ENCODE results near the gene AMH. TPM values are rescaled to one million over a fixed set of nuclear protein-coding genes. Genes with fewer than 3 reads are reported as not detected.
A peak's percentile ranks its signal among the peaks of the same experiment; 100 is the strongest.

The AMH gene
- total RNA-seq, 8 experiments from 2014 or later, result 0.36 to 4.1 (median 2.0) TPM

DNA sequence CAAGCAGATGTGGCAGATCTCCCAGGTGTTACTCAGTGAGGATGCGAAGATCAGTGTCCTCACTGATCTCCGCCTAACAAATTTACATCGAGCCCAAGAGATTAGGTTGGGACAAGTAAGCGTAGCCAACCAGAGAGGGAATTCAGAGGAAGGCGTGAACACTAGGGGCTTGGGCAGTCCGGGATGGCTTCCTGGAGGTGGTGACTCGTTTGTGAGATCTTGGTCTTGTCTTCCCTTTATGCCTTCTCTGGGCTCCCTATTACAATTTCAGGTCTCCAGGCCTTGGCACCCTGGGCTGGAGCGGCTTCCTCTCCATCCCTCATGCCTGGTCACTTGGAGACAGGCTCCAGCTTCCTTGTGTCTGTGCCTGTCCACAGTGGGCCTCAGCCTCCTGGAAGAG lies 6.3 kb upstream of the AMH start:
- ATAC-seq (replicated peaks in 6 of 8), result no peak
- 82 to 100% (median 100%) methylated on average over 1 to 5 of the region's 8 CpGs; no CpG with 5 or more reads in 6 of the 10 experiments for WGBS, 10 experiments
- no peak overlapping the region for H3K4me3 ChIP-seq
- in situ Hi-C loops (cut with MboI; ENCODE audit: low pct_unique_long_range_greater_than_20kb in 2 of 9, low sequenced_read_pairs in 9 of 9, unreplicated experiment in 9 of 9), result no loop called here
- H3K4me1 ChIP-seq (replicated peaks in 1 of 2), result peaks cover 25% of the 10 kb centered on the region in 2 donors
- no peak overlapping the region for H3K27ac ChIP-seq

DNA sequence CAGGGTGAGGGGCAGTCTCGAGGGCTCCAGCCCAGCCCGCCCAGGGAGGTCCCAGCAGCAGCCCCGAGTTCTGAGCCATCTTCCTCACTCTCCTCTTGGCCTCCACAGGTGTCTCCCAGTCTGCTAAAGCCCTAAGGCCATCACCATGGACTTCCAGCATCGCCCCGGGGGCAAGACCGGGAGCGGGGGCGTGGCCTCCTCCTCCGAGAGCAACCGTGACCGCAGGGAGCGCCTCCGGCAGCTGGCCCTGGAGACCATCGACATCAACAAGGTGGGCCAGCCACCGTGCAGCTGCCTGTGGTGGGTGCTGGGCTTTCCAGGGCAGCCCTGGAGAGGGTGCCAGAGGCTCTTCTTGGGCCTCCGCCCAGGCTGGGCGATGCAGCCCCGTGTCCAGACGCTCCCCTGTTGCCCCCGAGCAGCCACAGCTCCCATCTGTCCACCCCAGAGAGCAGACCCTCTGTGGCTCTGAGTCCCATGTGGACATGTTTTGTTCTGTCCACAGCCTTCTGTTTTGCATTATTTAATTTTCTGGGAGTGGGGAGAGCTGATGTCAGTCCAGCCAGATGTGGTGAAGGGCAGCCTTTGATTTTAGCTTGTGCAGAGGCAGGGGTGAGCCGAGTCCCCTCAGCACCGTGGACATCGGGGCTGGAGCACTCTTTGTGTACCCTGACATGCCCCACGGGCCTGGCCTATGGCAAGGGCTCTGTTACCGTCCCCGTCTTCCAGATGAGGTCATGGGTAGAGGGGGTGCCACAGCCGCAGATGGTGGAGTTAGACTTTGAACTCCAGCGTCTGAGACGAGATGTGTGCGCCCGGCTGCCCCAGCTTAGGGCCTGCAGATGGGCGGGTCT lies 5.6 kb upstream of the AMH start:
- Histone ChIP-seq H3K4me1 (replicated peaks in 1 of 2) (peaks cover 18% of the 10 kb centered on the region in 2 donors), H3K27ac (no peak overlapping the region), H3K4me3 (no peak overlapping the region)
- 43 to 86% (median 64%) methylated on average over 1 to 10 of the region's 32 CpGs; no CpG with 5 or more reads in 7 of the 10 experiments for WGBS, 10 experiments
- in situ Hi-C loops (cut with MboI; ENCODE audit: low pct_unique_long_range_greater_than_20kb in 2 of 9, low sequenced_read_pairs in 9 of 9, unreplicated experiment in 9 of 9), result no loop called here
- ATAC-seq (replicated peaks in 6 of 8), result peak in 3 of 8 experiments; percentile 38 to 60 (median 55)

DNA sequence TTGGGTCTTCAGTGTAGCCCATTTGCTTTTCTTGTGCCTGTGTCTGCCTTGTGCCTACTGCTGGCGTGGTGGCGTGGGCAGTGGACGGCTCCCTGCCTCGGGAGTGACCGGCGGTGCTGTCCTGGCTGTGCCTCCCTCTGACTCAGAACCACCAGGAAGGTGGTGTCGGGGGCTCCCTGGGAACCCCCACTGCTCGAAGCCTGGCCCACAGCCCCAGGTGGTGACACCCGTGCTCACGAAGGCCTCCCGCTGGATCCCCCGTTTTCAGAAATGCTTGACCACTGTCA lies 5.1 kb upstream of the AMH start:
- in situ Hi-C loops (cut with MboI; ENCODE audit: low pct_unique_long_range_greater_than_20kb in 2 of 9, low sequenced_read_pairs in 9 of 9, unreplicated experiment in 9 of 9), result no loop called here
- no peak for ATAC-seq (replicated peaks in 6 of 8)
- WGBS, 10 experiments, result no CpG with 5 or more reads among the region's 12 CpGs
- H3K4me1 ChIP-seq (replicated peaks in 1 of 2), result peaks cover 12 to 13% of the 10 kb centered on the region in 2 donors
- no peak overlapping the region for H3K4me3 ChIP-seq
- no peak overlapping the region for H3K27ac ChIP-seq

DNA sequence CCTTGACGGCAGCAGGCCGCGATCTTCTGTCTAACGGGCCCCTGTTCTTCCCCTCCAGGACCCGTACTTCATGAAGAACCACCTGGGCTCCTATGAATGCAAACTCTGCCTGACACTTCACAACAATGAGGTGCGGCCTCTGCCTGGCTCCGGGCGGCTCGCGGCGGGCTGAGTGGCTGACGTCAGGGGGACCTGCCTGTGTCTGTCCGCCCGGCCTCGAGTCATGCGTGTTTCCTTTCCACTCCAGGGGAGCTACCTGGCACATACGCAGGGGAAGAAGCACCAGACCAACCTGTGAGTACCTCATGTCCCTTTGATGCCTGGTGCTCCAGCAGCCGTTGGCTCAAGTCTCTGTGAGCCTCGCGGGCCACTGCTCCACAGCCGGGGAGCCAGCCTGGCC lies 4.6 kb upstream of the AMH start:
- Histone ChIP-seq H3K4me1 (replicated peaks in 1 of 2) (peaks cover 8 to 12% of the 10 kb centered on the region in 2 donors), H3K27ac (no peak overlapping the region), H3K4me3 (no peak overlapping the region)
- in situ Hi-C loops (cut with MboI; ENCODE audit: low pct_unique_long_range_greater_than_20kb in 2 of 9, low sequenced_read_pairs in 9 of 9, unreplicated experiment in 9 of 9), result no loop called here
- ATAC-seq (replicated peaks in 6 of 8), result no peak
- WGBS, 10 experiments, result 100% methylated on average over 1 of the region's 21 CpGs; no CpG with 5 or more reads in 9 of the 10 experiments

DNA sequence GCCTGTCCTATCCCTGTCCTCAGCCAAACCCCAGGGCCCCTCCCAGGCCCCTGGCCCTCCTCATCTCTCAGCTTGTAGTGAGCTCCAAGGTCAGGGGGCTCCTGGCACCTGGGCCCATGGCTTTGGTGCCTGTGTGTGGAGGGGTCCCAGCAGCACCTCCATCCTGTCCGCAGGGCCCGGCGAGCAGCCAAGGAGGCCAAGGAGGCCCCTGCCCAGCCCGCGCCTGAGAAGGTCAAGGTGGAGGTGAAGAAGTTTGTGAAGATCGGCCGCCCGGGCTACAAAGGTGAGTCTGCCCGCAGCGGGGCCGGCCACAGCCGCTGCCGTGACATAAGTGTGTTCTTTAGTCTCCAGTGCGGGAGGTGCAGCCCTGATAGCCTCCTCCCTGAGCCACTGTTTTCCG lies 3.9 kb upstream of the AMH start:
- in situ Hi-C loops (cut with MboI; ENCODE audit: low pct_unique_long_range_greater_than_20kb in 2 of 9, low sequenced_read_pairs in 9 of 9, unreplicated experiment in 9 of 9), result no loop called here
- no peak for ATAC-seq (replicated peaks in 6 of 8)
- Histone ChIP-seq H3K4me1 (replicated peaks in 1 of 2) (peaks cover 3 to 15% of the 10 kb centered on the region in 2 donors), H3K4me3 (no peak overlapping the region), H3K27ac (no peak overlapping the region)
- 67% methylated on average over 1 of the region's 15 CpGs; no CpG with 5 or more reads in 9 of the 10 experiments for WGBS, 10 experiments

DNA sequence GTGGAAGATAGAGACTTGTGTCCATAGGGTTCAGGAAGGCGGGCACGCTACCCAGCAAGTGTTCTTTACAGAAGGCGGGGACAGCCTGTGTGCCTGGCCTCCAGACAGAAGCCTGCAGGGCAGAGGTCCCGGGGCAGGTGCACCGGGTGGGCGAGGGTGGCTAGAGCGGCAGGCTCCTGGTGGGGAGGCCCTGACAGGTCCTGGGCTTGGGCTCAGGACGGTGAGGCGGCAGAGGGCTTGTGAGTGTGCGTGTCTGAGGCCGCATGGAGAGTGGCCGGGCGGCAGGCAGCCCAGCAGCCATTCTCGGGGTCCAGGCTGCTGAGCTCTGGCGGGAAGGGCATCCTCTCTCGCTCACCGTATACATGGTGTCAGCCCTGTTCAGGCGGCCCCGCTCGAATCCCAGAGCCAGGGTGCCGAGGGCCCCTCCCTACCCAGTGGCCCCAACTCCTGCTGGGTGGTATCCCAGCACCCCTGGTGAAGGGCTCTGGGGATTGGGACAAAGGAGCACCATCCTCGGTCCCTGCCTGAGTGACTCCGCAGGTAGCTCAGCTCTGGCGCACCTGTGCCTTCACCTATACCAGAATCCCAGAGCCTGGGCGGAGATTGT lies 3.0 kb upstream of the AMH start:
- Histone ChIP-seq H3K4me1 (replicated peaks in 1 of 2) (peaks cover 4 to 7% of the 10 kb centered on the region in 2 donors), H3K4me3 (no peak overlapping the region), H3K27ac (no peak overlapping the region)
- in situ Hi-C loops (cut with MboI; ENCODE audit: low pct_unique_long_range_greater_than_20kb in 2 of 9, low sequenced_read_pairs in 9 of 9, unreplicated experiment in 9 of 9), result no loop called here
- WGBS, 10 experiments, result 90 to 100% (median 100%) methylated on average over 2 to 12 of the region's 25 CpGs; no CpG with 5 or more reads in 4 of the 10 experiments
- no peak for ATAC-seq (replicated peaks in 6 of 8)

DNA sequence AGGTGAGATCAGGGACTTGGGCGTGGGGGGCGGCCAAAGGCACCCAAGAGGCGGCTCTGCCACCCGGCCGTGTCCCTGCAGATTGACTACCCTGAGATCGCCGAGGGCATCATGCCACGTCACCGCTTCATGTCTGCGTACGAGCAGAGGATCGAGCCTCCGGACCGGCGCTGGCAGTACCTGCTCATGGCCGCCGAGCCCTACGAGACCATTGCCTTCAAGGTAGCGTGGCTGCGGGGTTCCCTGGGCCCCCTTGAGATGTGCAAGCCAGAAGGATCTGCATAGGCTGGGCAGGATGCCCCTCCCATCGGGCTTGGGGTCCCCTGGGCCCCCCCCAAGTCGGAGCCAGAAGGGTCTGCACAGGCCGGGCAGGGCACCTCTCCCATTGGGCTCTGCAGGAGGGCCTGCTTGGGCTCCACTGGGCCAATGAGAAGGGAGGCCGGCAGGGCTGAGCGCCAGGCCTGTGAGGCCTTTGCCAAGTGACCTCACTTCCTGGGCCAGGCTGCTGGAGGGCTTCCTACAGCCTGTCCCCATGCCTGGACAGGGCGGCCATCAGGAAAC lies 2.2 kb upstream of the AMH start:
- H3K4me1 ChIP-seq (replicated peaks in 1 of 2), result peaks cover 6% of the 10 kb centered on the region in 2 donors
- in situ Hi-C loops (cut with MboI; ENCODE audit: low pct_unique_long_range_greater_than_20kb in 2 of 9, low sequenced_read_pairs in 9 of 9, unreplicated experiment in 9 of 9), result no loop called here
- no peak overlapping the region for H3K4me3 ChIP-seq
- peak in 6 of 8 experiments; percentile 2 to 12 (median 6) for ATAC-seq (replicated peaks in 6 of 8)
- no peak overlapping the region for H3K27ac ChIP-seq
- WGBS, 10 experiments, result no CpG with 5 or more reads among the region's 26 CpGs

DNA sequence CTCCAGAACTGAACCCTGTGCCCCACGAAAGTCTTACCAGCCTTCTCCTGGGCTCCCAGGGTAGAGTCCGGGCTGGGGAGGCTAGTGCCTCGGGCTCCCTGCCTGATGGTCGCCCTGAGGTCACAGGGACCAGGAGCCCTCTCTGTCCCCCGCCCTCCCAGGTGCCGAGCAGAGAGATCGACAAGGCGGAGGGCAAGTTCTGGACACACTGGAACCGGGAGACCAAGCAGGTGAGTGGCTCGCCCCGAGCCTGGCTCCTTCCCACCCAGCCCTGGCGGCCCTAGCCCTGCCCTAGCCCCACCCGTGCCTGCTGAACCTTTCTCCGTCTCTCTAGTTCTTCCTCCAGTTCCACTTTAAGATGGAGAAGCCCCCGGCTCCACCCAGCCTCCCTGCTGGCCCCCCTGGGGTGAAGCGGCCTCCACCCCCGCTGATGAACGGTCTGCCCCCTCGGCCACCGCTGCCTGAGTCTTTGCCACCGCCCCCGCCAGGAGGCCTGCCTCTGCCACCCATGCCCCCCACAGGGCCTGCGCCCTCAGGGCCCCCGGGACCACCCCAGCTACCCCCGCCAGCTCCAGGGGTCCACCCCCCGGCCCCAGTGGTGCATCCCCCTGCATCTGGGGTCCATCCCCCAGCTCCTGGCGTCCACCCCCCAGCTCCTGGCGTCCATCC lies 1.6 kb upstream of the AMH start:
- in situ Hi-C loops (cut with MboI; ENCODE audit: low pct_unique_long_range_greater_than_20kb in 2 of 9, low sequenced_read_pairs in 9 of 9, unreplicated experiment in 9 of 9), result no loop called here
- WGBS, 10 experiments, result 92 to 93% methylated on average over 2 to 3 of the region's 28 CpGs; no CpG with 5 or more reads in 8 of the 10 experiments
- ATAC-seq (replicated peaks in 6 of 8), result no peak

DNA sequence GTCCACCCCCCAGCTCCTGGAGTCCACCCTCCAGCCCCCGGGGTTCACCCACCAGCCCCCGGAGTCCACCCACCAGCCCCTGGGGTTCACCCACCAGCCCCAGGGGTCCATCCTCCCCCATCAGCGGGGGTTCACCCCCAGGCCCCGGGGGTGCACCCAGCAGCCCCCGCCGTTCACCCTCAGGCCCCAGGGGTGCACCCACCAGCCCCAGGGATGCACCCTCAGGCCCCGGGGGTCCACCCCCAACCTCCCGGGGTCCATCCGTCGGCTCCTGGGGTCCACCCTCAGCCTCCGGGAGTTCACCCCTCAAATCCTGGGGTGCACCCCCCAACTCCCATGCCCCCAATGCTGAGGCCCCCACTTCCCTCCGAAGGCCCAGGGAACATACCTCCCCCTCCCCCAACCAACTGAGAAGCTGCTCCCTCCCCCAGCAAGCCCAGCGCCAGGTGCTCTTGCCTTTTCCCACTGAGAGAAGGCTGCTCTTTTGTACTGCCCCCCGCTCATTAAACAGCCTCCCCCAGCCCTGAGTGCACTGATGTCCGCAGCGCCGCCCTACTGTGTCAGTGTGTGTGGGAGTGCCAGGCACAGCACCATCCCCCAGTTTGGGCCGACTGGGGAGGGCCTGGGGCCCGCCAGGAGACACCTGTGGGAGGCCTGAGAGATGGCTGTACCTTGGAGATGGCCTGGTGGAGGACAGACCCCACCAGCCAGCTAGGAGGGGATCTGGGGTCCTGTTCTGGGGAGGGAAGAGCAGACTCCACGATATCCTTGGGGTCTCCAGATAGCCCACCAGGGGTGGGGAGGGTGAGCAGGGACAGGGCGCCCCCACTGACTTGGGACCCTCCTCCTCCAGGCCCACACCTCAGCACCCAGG lies 750 bp upstream of the AMH start:
- ATAC-seq (replicated peaks in 6 of 8), result peak in 2 of 8 experiments; percentile 1
- no peak overlapping the region for H3K27ac ChIP-seq
- in situ Hi-C loops (cut with MboI; ENCODE audit: low pct_unique_long_range_greater_than_20kb in 2 of 9, low sequenced_read_pairs in 9 of 9, unreplicated experiment in 9 of 9), result no loop called here

More for the DNA sequence above, 1.6 kb upstream of the AMH start:
- Histone ChIP-seq H3K27ac (no peak overlapping the region), H3K4me3 (no peak overlapping the region), H3K4me1 (replicated peaks in 1 of 2) (peaks cover 9 to 10% of the 10 kb centered on the region in 2 donors)

DNA sequence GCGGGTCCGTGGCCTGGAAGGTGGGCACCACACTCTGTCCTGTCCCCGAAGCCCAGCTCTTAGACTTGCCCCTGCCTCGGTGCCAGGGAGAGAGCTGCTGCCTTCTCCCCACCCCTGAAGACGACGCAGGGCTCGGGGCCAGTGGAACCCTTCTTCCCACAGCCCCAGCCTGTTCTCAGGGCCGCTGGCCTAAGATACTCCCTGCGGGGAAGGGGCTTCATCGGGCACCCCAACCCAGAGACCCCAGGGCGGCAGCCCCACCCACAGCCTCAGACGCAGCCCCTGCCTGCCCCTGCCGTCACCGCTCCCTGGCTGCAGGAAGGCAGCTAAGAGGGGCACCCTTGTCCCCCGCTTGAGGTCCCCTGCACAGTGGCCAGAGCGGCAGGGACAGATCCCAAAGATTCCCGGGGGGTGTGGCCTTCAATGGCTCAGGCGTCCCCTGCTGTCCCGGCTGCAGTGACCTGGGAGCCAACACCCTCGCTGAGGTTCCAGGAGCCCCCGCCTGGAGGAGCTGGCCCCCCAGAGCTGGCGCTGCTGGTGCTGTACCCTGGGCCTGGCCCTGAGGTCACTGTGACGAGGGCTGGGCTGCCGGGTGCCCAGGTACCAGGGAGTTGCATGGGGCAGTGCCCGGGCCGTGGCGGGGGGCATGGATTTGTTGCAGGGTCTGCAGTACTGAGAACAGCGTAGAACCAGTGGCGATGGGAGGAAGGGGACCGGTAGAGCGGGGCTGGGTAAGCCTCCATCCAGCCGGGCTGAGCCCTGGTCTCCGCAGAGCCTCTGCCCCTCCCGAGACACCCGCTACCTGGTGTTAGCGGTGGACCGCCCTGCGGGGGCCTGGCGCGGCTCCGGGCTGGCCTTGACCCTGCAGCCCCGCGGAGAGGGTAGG lies 1.0 kb downstream of the AMH start:
- peaks cover 24 to 25% of the 10 kb centered on the region in 2 donors for H3K4me1 ChIP-seq (replicated peaks in 1 of 2)
- no peak overlapping the region for H3K27ac ChIP-seq
- in situ Hi-C loops (cut with MboI; ENCODE audit: low pct_unique_long_range_greater_than_20kb in 2 of 9, low sequenced_read_pairs in 9 of 9, unreplicated experiment in 9 of 9), result no loop called here
- 13 to 100% (median 39%) methylated on average over 2 to 8 of the region's 43 CpGs; no CpG with 5 or more reads in 5 of the 10 experiments for WGBS, 10 experiments
- H3K4me3 ChIP-seq, result no peak overlapping the region
- peak in 6 of 8 experiments; percentile 3 to 21 (median 8) for ATAC-seq (replicated peaks in 6 of 8)

More for the DNA sequence above, 750 bp upstream of the AMH start:
- Histone ChIP-seq H3K4me3 (no peak overlapping the region), H3K4me1 (replicated peaks in 1 of 2) (peaks cover 17 to 18% of the 10 kb centered on the region in 2 donors)
- WGBS, 10 experiments, result no CpG with 5 or more reads among the region's 21 CpGs

DNA sequence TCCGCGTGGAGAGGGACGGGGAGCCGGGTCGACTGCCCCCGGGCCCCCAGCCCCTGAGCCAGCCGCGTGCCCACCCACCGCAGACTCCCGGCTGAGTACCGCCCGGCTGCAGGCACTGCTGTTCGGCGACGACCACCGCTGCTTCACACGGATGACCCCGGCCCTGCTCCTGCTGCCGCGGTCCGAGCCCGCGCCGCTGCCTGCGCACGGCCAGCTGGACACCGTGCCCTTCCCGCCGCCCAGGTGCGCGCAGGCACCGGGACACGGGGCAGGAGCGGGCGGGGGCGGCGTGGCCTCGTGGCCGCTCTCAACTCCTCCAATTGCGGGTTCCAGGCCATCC lies 1.6 kb downstream of the AMH start:
- in situ Hi-C loops (cut with MboI; ENCODE audit: low pct_unique_long_range_greater_than_20kb in 2 of 9, low sequenced_read_pairs in 9 of 9, unreplicated experiment in 9 of 9), result no loop called here
- Histone ChIP-seq H3K4me1 (replicated peaks in 1 of 2) (peaks cover 24 to 28% of the 10 kb centered on the region in 2 donors), H3K27ac (no peak overlapping the region), H3K4me3 (no peak overlapping the region)
- 3% methylated on average over 6 of the region's 40 CpGs; no CpG with 5 or more reads in 9 of the 10 experiments for WGBS, 10 experiments
- ATAC-seq (replicated peaks in 6 of 8), result peak in 3 of 8 experiments; percentile 1
